Measurements from ENCODE around the gene DHRS7B.
"Not testable (repeated sequence)": the region's sequence is repeated elsewhere in the genome, so short reads cannot be mapped to it uniquely, and the experiment has no call there.

Gene DHRS7B

DNA sequence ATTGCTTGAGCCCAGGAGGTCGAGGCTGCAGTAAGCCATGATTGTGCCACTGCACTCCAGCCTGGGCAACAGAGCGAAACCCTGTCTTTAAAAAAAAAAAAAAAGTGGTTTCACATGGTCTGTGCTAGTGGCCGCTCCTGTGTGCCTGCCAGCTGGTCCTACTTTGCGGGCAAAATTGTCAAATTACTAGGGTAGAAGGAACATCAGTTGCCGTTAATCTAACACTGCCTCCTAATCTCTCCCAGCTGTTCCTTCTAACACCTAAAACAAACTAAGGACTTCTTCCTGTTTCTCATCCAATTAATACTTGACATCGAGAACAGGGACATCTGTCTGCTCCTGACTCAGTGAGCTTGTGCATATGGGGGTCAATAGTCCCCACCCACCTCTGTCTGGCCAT is 63.3 kb downstream of the DHRS7B start:
- no peak for FAIRE-seq
- TF ChIP-seq POLR2A (IDR thresholded peaks at IDR 0.05; ENCODE audit: low read depth, low read length), result no peak
- no peak for DNase-seq (ENCODE audit: insufficient read length, low spot score)

DNA sequence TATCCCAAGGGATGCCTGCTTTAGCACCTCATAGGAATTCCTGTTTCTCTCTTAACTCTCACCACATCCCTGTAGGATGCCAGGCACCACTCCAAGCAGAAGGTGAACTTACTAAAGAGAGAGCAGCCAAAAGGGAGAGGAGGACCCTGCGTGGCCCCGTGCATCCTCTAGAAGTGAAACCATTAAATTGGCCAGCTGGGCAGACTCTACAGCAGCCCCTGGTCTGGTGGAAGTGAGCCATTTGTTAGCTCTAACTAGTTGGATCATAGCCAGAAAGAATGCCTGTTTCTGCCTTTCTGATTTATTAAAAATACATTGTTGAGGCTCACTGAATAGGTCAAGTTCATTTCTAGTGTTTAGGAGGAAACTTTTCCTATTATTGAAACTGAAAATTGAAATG is 64.9 kb downstream of the DHRS7B start:
- FAIRE-seq (no peak), DNase-seq (ENCODE audit: insufficient read length, low spot score) (no peak)
- TF ChIP-seq POLR2A (IDR thresholded peaks at IDR 0.05; ENCODE audit: low read depth, low read length), result no peak

DNA sequence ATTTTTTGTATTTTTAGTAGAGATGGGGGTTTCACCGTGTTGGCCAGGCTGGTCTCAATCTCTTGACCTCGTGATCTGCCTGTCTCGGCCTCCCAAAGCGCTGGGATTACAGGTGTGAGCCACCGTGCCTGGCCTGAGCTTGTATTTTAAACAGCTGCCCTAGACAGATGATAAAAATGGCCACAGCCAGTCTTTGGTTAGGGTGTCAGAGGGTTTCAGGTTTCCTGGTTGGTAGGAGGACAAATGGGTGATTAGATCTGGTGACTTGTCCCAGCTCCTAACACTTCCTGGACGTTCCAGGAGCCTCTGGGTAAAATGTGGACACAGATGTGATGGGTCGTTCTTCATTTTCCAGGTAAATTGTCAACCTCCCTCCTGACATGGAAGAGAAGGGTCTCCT is 65.7 kb downstream of the DHRS7B start:
- DNase-seq (ENCODE audit: insufficient read length, low spot score); FAIRE-seq: not testable (repeated sequence)

DNA sequence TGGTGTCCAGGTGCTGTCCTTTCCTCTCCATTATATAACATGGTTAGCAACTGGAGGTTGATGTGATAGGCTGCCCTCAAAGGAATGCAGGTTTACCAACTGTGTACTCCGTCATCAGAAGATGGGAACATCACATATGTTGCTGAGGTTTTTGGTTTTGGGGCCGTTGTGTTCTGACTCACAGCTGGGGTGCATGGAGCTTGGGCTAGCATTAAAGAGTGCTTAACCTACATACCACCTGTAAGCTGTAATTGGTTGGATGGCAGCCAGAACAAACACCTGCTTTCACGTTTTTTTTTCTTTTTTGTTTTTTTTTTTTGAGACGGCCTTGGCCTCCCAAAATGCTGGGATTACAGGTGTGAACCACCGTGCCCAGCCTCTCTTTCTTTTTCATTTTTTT is 66.3 kb downstream of the DHRS7B start:
- DNase-seq (ENCODE audit: insufficient read length, low spot score), result no peak

DNA sequence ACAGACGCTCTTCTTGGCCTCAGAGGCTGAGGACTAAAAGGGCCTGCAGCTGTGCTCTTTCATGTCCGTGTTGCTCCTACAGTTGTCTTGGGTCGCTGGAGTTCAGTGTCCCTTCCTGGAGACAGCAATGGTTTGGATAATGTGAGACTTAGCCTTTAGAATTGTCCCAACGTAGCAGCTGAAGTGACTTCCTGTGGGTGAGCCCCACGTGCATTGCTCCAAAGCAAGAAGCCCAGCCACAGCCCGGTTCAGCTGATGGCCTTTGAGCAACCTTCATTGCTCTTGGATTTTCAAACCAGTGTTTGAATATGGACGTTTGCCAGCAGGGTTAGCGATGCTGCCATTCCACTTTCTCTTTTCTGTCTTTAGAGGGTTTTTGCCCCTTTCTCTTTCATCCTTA is 67.5 kb downstream of the DHRS7B start:
- DNase-seq (ENCODE audit: insufficient read length, low spot score) (no peak), FAIRE-seq (no peak)
- TF ChIP-seq POLR2A (IDR thresholded peaks at IDR 0.05; ENCODE audit: low read depth, low read length), result no peak

More for the DNA sequence above, 66.3 kb downstream of the DHRS7B start:
- FAIRE-seq, result no peak
- TF ChIP-seq POLR2A (IDR thresholded peaks at IDR 0.05; ENCODE audit: low read depth, low read length), result no peak

DNA sequence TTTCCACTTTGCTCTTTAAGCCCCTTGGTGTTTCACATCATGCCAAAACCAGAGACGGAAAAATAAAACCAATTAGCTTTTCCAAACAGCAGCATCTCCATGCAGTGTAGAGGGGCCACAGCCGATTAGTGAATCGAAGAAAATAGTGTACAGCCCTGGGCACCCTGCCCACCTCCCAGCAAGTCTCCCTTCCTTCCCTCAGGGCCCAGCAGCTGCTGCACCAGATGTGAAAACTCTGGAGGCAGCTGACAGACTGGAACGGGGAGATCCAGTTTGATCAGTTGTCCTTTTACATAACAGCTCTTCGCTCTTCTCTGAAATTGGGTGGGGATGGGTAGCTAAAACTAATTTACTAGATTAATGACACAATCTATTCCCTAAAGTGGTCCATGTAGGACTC is 67.9 kb downstream of the DHRS7B start:
- DNase-seq (ENCODE audit: insufficient read length, low spot score) (no peak), FAIRE-seq (no peak)
- no peak for TF ChIP-seq POLR2A (IDR thresholded peaks at IDR 0.05; ENCODE audit: low read depth, low read length)

DNA sequence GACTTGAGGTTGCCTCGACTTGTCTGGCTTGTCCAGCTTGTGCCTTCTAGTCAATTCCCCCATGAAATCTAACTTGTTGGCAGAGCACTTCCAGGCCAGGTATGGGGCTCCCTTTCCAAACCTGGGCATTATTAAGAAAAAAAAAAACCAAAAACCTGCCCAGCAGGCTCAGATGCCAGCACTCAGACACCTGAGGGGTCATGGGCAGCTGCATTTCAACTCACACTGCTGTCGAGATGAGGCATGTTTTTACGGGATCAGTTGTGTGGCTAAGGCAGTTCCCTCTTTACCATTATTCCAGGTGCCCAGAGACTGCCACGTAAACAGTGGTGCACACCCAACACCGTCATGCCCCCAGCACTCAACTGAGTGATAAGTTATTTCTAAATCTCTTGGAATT is 69.4 kb downstream of the DHRS7B start:
- no peak for FAIRE-seq
- no peak for DNase-seq (ENCODE audit: insufficient read length, low spot score)
- no peak for TF ChIP-seq POLR2A (IDR thresholded peaks at IDR 0.05; ENCODE audit: low read depth, low read length)

DNA sequence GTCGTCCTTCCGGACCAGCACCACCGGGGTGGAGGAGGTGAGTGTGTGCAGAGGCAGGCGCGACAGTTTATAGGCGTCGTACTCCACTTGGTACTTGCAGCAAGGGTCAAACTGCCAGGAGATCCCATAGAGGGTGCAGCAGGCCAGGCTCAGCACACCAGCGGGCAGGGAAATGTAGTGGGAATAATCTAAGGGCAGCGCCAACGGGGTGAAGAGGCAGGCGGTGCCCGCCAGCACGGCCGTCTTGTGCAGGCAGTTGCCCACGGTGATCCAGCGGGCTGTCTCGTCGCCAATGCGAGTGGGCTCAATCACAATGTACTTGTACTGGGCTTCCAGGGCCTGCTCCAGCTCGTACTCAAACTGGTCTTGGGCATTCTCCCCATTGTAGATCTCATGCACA is 71.6 kb downstream of the DHRS7B start:
- TF ChIP-seq POLR2A (IDR thresholded peaks at IDR 0.05; ENCODE audit: low read depth, low read length), result no peak
- DNase-seq (ENCODE audit: insufficient read length, low spot score) (no peak), FAIRE-seq (no peak)

DNA sequence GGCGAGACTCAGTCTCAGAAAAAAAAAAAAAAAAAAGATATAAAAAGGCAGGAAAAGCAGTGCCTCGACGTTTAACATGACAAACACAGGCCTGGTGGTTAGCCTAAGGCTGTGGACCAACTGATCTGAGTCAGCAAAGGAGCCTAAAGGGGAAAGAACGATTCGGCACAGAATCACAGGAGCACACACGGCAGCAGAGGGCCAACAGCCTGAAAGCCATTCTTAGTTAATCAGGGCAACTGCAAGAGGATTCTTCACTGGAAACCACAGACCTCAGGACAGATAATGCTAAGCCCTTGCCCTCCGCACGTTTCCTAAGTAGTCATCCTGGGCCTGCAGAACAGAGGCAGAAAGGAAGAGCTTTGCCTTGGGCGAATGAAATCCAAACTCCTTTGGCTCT is 72.5 kb downstream of the DHRS7B start:
- no peak for TF ChIP-seq POLR2A (IDR thresholded peaks at IDR 0.05; ENCODE audit: low read depth, low read length)
- DNase-seq (ENCODE audit: insufficient read length, low spot score) (no peak), FAIRE-seq (no peak)

DNA sequence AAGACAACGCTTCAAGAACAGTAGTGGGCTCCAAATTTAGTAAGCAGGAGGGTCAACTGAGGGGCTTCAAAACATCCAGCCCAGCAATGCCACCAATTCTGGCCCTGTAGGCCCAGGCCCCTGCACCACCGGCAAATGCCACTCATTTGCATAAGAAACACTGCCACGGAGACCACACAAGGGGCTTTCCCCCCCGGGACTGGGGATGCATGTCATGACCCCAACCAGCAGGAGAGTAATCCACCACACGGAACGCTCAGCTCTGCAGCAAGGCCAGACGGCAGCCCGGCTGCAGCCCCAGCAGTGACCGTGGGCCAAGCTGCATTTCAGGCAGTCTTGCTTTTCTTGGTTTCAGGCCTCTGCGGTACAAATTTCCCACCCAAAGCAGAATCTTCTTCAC is 73.1 kb downstream of the DHRS7B start:
- no peak for DNase-seq (ENCODE audit: insufficient read length, low spot score)
- no peak for TF ChIP-seq POLR2A (IDR thresholded peaks at IDR 0.05; ENCODE audit: low read depth, low read length)
- no peak for FAIRE-seq

DNA sequence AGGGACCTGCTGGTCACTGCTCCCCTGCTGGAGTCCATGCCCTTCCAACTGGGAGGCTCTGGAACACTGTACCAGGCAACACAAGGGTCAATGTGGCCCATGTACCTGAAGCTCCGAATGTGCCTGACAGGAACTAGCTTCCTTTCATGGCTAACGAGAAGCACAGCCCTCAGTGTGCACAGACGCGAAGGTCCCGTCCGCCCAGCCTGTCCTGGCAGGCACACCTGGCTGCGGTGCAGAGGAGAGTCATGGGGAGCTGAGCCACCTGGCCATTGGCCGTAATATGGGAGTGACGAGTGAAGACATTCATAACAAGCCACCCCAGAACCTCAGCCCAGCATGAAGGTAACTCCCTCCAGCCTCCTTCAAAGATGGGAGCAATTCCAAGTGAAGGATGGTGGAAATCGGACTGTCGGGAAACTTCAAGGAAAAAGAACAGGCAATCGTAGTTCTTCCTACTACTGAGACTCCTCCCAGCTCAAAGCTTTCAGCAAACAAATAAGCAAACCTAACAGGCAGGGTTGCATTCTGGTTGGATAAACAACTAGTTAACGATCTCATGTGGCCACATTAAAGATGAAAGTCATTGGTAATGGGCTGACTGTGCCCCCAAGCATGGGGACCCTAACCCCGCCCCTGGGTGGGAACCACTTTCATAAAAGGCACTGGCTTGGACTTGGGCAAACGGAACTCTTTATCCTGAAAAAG is 74.0 kb downstream of the DHRS7B start:
- DNase-seq (ENCODE audit: insufficient read length, low spot score) (no peak), FAIRE-seq (no peak)
- no peak for TF ChIP-seq POLR2A (IDR thresholded peaks at IDR 0.05; ENCODE audit: low read depth, low read length)

DNA sequence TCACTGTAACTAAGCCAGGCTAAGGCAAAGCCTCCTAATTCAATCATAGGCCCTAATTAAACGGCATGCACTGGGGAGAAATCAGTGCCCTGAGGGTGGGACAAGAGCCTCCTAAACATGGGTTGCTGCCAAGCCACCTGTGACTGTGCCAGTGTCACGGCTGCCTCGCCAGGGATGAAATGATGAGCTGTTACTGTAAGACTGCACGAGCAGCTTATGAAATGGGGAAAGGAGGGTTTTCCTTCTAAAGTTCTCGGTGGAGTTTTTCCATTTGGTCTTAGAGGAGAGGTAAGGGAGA is 74.5 kb downstream of the DHRS7B start:
- no peak for TF ChIP-seq POLR2A (IDR thresholded peaks at IDR 0.05; ENCODE audit: low read depth, low read length)
- FAIRE-seq, result no peak
- DNase-seq (ENCODE audit: insufficient read length, low spot score), result no peak

DNA sequence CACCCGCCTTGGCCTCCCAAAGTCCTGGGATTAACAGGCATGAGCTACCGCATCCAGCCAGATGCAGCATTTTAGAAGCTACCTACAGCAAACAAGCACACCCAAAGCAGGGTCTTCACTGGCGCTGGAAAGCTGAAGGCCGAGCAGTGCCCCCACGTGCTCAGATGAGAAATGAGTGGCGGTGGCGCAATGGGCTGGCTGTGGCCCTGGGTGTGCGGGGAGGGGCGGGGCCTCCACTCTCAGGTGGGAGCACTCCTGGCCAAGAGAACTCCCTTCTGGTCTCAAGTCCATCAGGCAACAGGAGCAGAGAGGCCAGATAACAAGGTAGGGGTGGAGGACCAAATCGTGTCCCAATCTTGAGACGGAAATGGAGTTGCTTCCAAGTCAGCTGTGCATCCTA is 75.1 kb downstream of the DHRS7B start:
- DNase-seq (ENCODE audit: insufficient read length, low spot score) (no peak), FAIRE-seq (no peak)
- TF ChIP-seq POLR2A (IDR thresholded peaks at IDR 0.05; ENCODE audit: low read depth, low read length), result no peak

DNA sequence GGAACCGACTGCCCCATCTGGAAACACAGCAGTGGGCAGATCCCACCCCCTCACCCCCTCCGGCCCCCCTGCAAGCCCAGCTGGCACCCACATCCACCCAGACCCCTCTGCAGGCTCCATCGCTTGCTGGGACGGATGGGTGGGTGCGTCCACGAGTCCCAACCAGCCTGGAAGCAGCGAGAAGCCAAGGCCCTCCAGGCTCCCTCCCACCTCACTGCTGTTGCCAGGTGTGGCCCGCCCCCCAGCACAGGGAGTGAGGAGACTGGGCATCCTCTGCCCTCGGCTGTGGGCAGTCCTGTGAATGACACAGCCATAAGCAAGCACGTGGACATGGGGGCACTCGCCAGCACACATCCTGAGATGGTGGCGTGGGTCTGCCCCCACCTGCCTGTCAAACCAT is 75.7 kb downstream of the DHRS7B start:
- DNase-seq (ENCODE audit: insufficient read length, low spot score) (no peak), FAIRE-seq (no peak)
- no peak for TF ChIP-seq POLR2A (IDR thresholded peaks at IDR 0.05; ENCODE audit: low read depth, low read length)

DNA sequence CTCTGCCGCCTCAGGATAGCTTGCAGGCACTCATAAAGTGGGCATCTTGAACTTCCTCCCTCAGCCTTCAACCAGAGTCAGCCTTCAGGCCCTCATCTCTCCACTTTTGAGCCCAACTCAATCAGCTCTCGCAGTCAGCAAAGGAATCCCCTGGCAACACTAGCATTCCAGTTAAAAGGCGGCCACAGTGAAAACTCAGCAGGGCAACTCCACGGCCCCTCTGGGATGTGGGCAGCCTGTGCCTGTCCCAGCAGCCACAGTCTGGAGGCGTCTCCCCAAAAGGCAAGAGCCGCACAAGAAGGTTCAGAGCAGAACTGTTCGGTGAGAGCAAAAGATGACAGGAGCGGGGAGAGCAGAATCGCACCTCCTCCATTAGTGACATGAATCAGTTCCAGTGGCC is 78.2 kb downstream of the DHRS7B start:
- no peak for TF ChIP-seq POLR2A (IDR thresholded peaks at IDR 0.05; ENCODE audit: low read depth, low read length)
- FAIRE-seq (no peak), DNase-seq (ENCODE audit: insufficient read length, low spot score) (no peak)

DNA sequence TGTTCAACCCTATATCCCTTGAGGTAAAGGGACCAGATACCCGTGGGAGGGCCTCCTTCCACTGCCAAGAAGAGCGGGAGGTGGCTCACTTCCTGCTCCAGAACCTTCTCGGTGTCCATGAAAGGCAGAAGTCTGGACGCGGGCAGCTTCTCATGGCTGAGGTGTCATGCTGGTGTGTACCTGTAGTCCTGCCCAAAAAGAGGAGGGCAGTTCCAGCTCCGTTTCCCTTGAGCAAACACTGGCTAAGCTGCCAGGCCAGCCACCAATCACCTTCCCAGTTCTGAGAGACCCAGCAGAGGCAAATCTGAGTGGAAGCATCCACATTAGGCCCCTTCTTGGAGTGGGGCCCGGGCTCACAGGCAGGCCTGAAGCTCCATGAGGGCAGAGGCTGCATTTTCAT is 81.6 kb downstream of the DHRS7B start:
- DNase-seq (ENCODE audit: insufficient read length, low spot score) (no peak), FAIRE-seq (no peak)
- no peak for TF ChIP-seq POLR2A (IDR thresholded peaks at IDR 0.05; ENCODE audit: low read depth, low read length)

Measured in H54 (cell line).